HL-60/S4 (cell line): ENCODE results near the gene PSD2.

Source experiments
- in situ Hi-C: fragments of 300-500 bp; cut with MboI; formaldehyde crosslinking; loops from 2 replicates; pipeline ENCODE4 v1.14.3; 2022; ENCODE audit warnings: low sequenced_read_pairs

Gene PSD2

GRCh38 chr5:139788294-139788910, 7.2 kb upstream of the PSD2 start:
- in situ Hi-C loops: loop anchor here (25.0 kb wide), 2 partner anchors 174 to 374 kb away; no protein-coding TSS in a partner anchor

GRCh38 chr5:139789116-139789844, 6.3 kb upstream of the PSD2 start:
- in situ Hi-C loops: loop anchor here (25.0 kb wide), 2 partner anchors 173 to 373 kb away; no protein-coding TSS in a partner anchor

- in situ Hi-C loops: loop anchor here (25.0 kb wide), 2 partner anchors 172 to 372 kb away; no protein-coding TSS in a partner anchor
Observed at GRCh38 chr5:139789845-139790189, 5.8 kb upstream of the PSD2 start.

GRCh38 chr5:139792218-139792617, 3.4 kb upstream of the PSD2 start:
- in situ Hi-C loops: loop anchor here (25.0 kb wide), 2 partner anchors 170 to 370 kb away; no protein-coding TSS in a partner anchor

- in situ Hi-C loops: loop anchor here (25.0 kb wide), 2 partner anchors 170 to 370 kb away; no protein-coding TSS in a partner anchor
Observed at GRCh38 chr5:139792655-139793054, 3.0 kb upstream of the PSD2 start.

- in situ Hi-C loops: loop anchor here (25.0 kb wide), 2 partner anchors 168 to 368 kb away; no protein-coding TSS in a partner anchor
Observed at GRCh38 chr5:139794067-139794846, 1.4 kb upstream of the PSD2 start.

GRCh38 chr5:139796061-139796806, 626 bp downstream of the PSD2 start:
- in situ Hi-C loops: loop anchor here (25.0 kb wide), 2 partner anchors 166 to 366 kb away; no protein-coding TSS in a partner anchor

GRCh38 chr5:139797335-139797734, 1.7 kb downstream of the PSD2 start:
- in situ Hi-C loops: loop anchor here (25.0 kb wide), 2 partner anchors 165 to 365 kb away; no protein-coding TSS in a partner anchor

- in situ Hi-C loops: loop anchor here (25.0 kb wide), 2 partner anchors 164 to 364 kb away; no protein-coding TSS in a partner anchor
Observed at GRCh38 chr5:139797856-139798510, 2.4 kb downstream of the PSD2 start.

GRCh38 chr5:139798883-139799282, 3.3 kb downstream of the PSD2 start:
- in situ Hi-C loops: loop anchor here (25.0 kb wide), 2 partner anchors 163 to 363 kb away; no protein-coding TSS in a partner anchor

GRCh38 chr5:139799359-139799758, 3.8 kb downstream of the PSD2 start:
- in situ Hi-C loops: loop anchor here (25.0 kb wide), 2 partner anchors 163 to 363 kb away; no protein-coding TSS in a partner anchor

- in situ Hi-C loops: no loop called here
Observed at GRCh38 chr5:139803978-139804377, 8.4 kb downstream of the PSD2 start.

- in situ Hi-C loops: no loop called here
Observed at GRCh38 chr5:139804800-139805397, 9.3 kb downstream of the PSD2 start.

- in situ Hi-C loops: no loop called here
Observed at GRCh38 chr5:139805545-139805944, 9.9 kb downstream of the PSD2 start.

- in situ Hi-C loops: no loop called here
Observed at GRCh38 chr5:139806111-139806510, 10.5 kb downstream of the PSD2 start.

- in situ Hi-C loops: no loop called here
Observed at GRCh38 chr5:139806726-139807646, 11.4 kb downstream of the PSD2 start.

- in situ Hi-C loops: no loop called here
Observed at GRCh38 chr5:139807647-139808030, 12.0 kb downstream of the PSD2 start.
